A549 (cell line): ENCODE results near the gene HLA-DPA1. TPM values are rescaled to one million over a fixed set of nuclear protein-coding genes. Genes with fewer than 3 reads are reported as not detected.

Source experiments
- ATAC-seq, 2 experiments: fragments of 200-7000 bp in 1 of 2; fragments of >200 bp in 1 of 2; cut with Nextera tagmentation in 1 of 2; cut with Tn5 transposase in 1 of 2; 3 replicates each; pipeline versions ENCODE4 v1.8.0 to v1.9.1; 2018 to 2020; ENCODE audit warnings: mild to moderate bottlenecking in 1 of 2, moderate library complexity in 1 of 2
- CTCF ChIA-PET: fragments of 300-600 bp; sonication (Branson Sonifier 250); formaldehyde crosslinking; extraction: SDS; loops from one replicate; lab custom pipeline; 2021; ENCODE audit warnings: antibody characterized with exemption, inconsistent platforms; lab: Yijun Ruan, JAX
- POLR2A ChIA-PET: fragments of 350-600 bp; formaldehyde crosslinking; extraction: SDS; loops from one replicate; lab custom pipeline; 2021; ENCODE audit warnings: antibody characterized with exemption, inconsistent platforms; lab: Yijun Ruan, JAX
- DNase-seq, 2 experiments: peaks; one replicate each; pipeline versions ENCODE4 v3.0.0 to v3.0.0-alpha.2; 2011 to 2016; ENCODE audit warnings: low read depth in 1 of 2, low spot score in 1 of 2
- FAIRE-seq: peaks from 2 replicates; lab custom pipeline; 2011; peaks lifted over from hg19 to GRCh38; lab: Jason Lieb, UNC
- H3K27ac ChIP-seq, 2 experiments: fragments of >200 bp; sonication (Bioruptor Twin); formaldehyde crosslinking; 3 replicates each; pipeline ENCODE4 v1.5.1; 2016 to 2017
- H3K4me1 ChIP-seq: fragments of >200 bp; sonication (Bioruptor Twin); formaldehyde crosslinking; 3 replicates; pipeline ENCODE4 v1.6.1; 2016
- H3K4me2 ChIP-seq: fragments of >200 bp; sonication (Bioruptor Twin); formaldehyde crosslinking; 3 replicates; pipeline ENCODE4 v1.6.1; 2016
- H3K4me3 ChIP-seq: fragments of >200 bp; sonication (Bioruptor Twin); formaldehyde crosslinking; 3 replicates; pipeline ENCODE4 v1.5.1; 2016
- H3K9me3 ChIP-seq: fragments of >200 bp; sonication (Bioruptor Twin); formaldehyde crosslinking; 3 replicates; pipeline ENCODE4 v1.6.1; 2016
- ATOH8 ChIP-seq: fragments of 250-450 bp; sonication (Bioruptor Pico); IDR thresholded peaks from 2 replicates; pipeline ENCODE4 v1.5.0; 2020; ENCODE audit warnings: low read depth, mild to moderate bottlenecking, moderate library complexity
- ELK1 ChIP-seq: fragments of 150-350 bp; IDR thresholded peaks from 2 replicates; pipeline ENCODE4 v1.6.1; 2014; ENCODE audit warnings: low read depth, mild to moderate bottlenecking, low read length
- ESRRA ChIP-seq: fragments of 150-350 bp; IDR thresholded peaks from 2 replicates; pipeline ENCODE4 v1.6.1; 2014; ENCODE audit warnings: mild to moderate bottlenecking, low read length, borderline replicate concordance
- HMGXB4 ChIP-seq: fragments of 250-450 bp; sonication (Bioruptor Pico); IDR thresholded peaks from 2 replicates; pipeline ENCODE4 v1.5.0; 2021; ENCODE audit warnings: mild to moderate bottlenecking, moderate library complexity, borderline replicate concordance
- HOXB13 ChIP-seq: fragments of 250-450 bp; sonication (Bioruptor Pico); IDR thresholded peaks from 2 replicates; pipeline ENCODE4 v1.5.0; 2020; ENCODE audit warnings: low read depth, mild to moderate bottlenecking, moderate library complexity
- NPAS2 ChIP-seq: fragments of 250-450 bp; sonication (Bioruptor Pico); IDR thresholded peaks from 2 replicates; pipeline ENCODE4 v1.8.0; 2022; ENCODE audit warnings: mild to moderate bottlenecking, moderate library complexity, borderline replicate concordance
- RAD21 ChIP-seq, 2 experiments: fragments of >200 bp in 1 of 2; sonication (Bioruptor Twin) in 1 of 2; formaldehyde crosslinking in 1 of 2; IDR thresholded peaks in 1 of 2; conservative IDR thresholded peaks in 1 of 2; 2 replicates in 1 of 2; 3 replicates in 1 of 2; pipeline ENCODE4 v1.6.1; 2012 to 2018; ENCODE audit warnings: inconsistent platforms in 1 of 2
- SMC3 ChIP-seq: fragments of >200 bp; sonication (Bioruptor Twin); formaldehyde crosslinking; IDR thresholded peaks from 3 replicates; pipeline ENCODE4 v1.6.1; 2018; ENCODE audit warnings: inconsistent platforms
- TFCP2L1 ChIP-seq: fragments of 250-450 bp; sonication (Bioruptor Pico); IDR thresholded peaks from 2 replicates; pipeline ENCODE4 v1.5.0; 2021; ENCODE audit warnings: mild to moderate bottlenecking
- ZC3H11A ChIP-seq: fragments of 450-650 bp; IDR thresholded peaks from 2 replicates; pipeline ENCODE4 v1.6.1; 2014; ENCODE audit warnings: antibody characterized with exemption, mild to moderate bottlenecking
- ZNF302 ChIP-seq: fragments of 250-450 bp; sonication (Bioruptor Pico); IDR thresholded peaks from 2 replicates; pipeline ENCODE4 v1.9.0; 2021; ENCODE audit warnings: inconsistent platforms, mild to moderate bottlenecking, moderate library complexity
- WGBS: methylation state at CpG from one replicate; pipeline ENCODE4 v1.1.6; 2017; ENCODE audit errors: missing lambda C conversion rate; 5-methylcytosine and 5-hydroxymethylcytosine counted together
- polyA plus RNA-seq, 4 experiments: library from polyadenylated mRNA; depleted of rRNA in 3 of 4; stranded (reverse); fragments of >200 nt; fragmentation: RNase III in 1 of 4; extraction: RNeasy Plus Mini Kit Qiagen cat#74134 plus additional on column Dnase treatment in 1 of 4; gene quantifications; 2 replicates in 3 of 4; 3 replicates in 1 of 4; pipeline ENCODE4 v1.2.3, GENCODE V29; 2011 to 2017
- TF ChIP-seq, protein P1 (sequence below): fragments of 200-600 bp; sonication (generic); IDR thresholded peaks from 2 replicates; pipeline ENCODE4 v1.6.1; 2016; ENCODE audit warnings: antibody characterized with exemption, mild to moderate bottlenecking, moderate library complexity
- TF ChIP-seq, protein P2 (sequence below): IDR thresholded peaks from 2 replicates; pipeline ENCODE4 v1.6.1; 2012
- TF ChIP-seq, protein P3 (sequence below): fragments of >200 bp; sonication (Bioruptor Twin); formaldehyde crosslinking; IDR thresholded peaks from 3 replicates; pipeline ENCODE4 v1.5.1; 2016
- TF ChIP-seq, protein P4 (sequence below): fragments of >200 bp; sonication (Bioruptor Twin); formaldehyde crosslinking; IDR thresholded peaks from 3 replicates; pipeline ENCODE4 v1.6.1; 2016

The HLA-DPA1 gene
- polyA plus RNA-seq, 2 of the 4 experiments (the other 2 are of a cell fraction): 0.09 TPM; not detected in 1

GRCh38 chr6:33079580-33079979 lies 6.1 kb upstream of the HLA-DPA1 start (continued):
- TF ChIP-seq, protein P1, sequence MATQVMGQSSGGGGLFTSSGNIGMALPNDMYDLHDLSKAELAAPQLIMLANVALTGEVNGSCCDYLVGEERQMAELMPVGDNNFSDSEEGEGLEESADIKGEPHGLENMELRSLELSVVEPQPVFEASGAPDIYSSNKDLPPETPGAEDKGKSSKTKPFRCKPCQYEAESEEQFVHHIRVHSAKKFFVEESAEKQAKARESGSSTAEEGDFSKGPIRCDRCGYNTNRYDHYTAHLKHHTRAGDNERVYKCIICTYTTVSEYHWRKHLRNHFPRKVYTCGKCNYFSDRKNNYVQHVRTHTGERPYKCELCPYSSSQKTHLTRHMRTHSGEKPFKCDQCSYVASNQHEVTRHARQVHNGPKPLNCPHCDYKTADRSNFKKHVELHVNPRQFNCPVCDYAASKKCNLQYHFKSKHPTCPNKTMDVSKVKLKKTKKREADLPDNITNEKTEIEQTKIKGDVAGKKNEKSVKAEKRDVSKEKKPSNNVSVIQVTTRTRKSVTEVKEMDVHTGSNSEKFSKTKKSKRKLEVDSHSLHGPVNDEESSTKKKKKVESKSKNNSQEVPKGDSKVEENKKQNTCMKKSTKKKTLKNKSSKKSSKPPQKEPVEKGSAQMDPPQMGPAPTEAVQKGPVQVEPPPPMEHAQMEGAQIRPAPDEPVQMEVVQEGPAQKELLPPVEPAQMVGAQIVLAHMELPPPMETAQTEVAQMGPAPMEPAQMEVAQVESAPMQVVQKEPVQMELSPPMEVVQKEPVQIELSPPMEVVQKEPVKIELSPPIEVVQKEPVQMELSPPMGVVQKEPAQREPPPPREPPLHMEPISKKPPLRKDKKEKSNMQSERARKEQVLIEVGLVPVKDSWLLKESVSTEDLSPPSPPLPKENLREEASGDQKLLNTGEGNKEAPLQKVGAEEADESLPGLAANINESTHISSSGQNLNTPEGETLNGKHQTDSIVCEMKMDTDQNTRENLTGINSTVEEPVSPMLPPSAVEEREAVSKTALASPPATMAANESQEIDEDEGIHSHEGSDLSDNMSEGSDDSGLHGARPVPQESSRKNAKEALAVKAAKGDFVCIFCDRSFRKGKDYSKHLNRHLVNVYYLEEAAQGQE: no peak

DNA sequence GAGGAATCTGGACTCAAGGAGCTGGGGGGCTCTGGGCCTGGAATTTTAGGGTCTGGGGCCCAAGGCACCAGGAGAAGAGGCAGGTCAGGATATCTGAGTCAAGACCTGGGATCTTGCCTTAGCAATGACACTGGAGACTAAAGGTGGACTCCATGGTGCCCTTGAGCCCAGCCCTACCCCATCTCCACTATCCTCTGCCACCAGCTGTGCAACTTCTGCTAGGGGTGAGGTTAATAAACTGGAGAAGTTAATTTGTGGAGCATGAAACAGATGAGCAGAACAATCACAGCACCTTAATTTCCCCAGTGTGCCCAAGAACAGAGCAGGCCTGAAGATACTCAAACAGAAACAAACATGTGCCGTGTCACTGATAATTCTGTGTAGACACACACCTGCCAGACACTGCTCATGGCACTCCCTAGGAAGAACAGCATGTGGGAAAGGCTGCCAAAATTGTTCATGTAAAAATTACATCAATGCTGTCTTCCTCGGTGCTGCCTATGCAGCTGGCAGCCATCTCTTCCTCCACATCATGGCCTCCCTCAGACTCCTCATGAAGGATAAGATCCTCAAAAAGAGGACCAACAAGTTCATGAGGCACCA lies 5.6 kb upstream of the HLA-DPA1 start:
- Histone ChIP-seq H3K4me2 (no peak overlapping the region), H3K4me3 (no peak overlapping the region), H3K27ac (no peak overlapping the region), H3K4me1 (no peaks in the 10 kb centered on the region), H3K9me3 (no peaks in the 10 kb centered on the region)
- ChIA-PET POLR2A (no interaction called here), CTCF (interaction anchor here (1.2 kb wide), 1 partner anchor 267 kb away, joined by 3 read pairs; no protein-coding TSS in a partner anchor)
- ATAC-seq: no peak
- no peak for FAIRE-seq
- no peak for DNase-seq
- WGBS: 57% methylated on average over 2 of the region's 2 CpGs
- TF ChIP-seq, protein P2, sequence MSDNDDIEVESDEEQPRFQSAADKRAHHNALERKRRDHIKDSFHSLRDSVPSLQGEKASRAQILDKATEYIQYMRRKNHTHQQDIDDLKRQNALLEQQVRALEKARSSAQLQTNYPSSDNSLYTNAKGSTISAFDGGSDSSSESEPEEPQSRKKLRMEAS: no peak
- TF ChIP-seq HOXB13 (CRISPR knock-in tag): no peak
- no peak for TF ChIP-seq ATOH8 (CRISPR knock-in tag)
- TF ChIP-seq NPAS2 (CRISPR knock-in tag): no peak
- no peak for TF ChIP-seq ZNF302 (CRISPR knock-in tag)
- TF ChIP-seq, protein P3, sequence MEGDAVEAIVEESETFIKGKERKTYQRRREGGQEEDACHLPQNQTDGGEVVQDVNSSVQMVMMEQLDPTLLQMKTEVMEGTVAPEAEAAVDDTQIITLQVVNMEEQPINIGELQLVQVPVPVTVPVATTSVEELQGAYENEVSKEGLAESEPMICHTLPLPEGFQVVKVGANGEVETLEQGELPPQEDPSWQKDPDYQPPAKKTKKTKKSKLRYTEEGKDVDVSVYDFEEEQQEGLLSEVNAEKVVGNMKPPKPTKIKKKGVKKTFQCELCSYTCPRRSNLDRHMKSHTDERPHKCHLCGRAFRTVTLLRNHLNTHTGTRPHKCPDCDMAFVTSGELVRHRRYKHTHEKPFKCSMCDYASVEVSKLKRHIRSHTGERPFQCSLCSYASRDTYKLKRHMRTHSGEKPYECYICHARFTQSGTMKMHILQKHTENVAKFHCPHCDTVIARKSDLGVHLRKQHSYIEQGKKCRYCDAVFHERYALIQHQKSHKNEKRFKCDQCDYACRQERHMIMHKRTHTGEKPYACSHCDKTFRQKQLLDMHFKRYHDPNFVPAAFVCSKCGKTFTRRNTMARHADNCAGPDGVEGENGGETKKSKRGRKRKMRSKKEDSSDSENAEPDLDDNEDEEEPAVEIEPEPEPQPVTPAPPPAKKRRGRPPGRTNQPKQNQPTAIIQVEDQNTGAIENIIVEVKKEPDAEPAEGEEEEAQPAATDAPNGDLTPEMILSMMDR: no peak
- no peak for TF ChIP-seq SMC3
- no peak for TF ChIP-seq ZC3H11A
- no peak for TF ChIP-seq ELK1
- no peak for TF ChIP-seq HMGXB4 (CRISPR knock-in tag)
- TF ChIP-seq ESRRA: no peak
- TF ChIP-seq, protein P4, sequence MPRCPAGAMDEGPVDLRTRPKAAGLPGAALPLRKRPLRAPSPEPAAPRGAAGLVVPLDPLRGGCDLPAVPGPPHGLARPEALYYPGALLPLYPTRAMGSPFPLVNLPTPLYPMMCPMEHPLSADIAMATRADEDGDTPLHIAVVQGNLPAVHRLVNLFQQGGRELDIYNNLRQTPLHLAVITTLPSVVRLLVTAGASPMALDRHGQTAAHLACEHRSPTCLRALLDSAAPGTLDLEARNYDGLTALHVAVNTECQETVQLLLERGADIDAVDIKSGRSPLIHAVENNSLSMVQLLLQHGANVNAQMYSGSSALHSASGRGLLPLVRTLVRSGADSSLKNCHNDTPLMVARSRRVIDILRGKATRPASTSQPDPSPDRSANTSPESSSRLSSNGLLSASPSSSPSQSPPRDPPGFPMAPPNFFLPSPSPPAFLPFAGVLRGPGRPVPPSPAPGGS: no peak
- no peak for TF ChIP-seq RAD21 (conservative IDR thresholded peaks at IDR 0.05 in 1 of 2, IDR thresholded peaks at IDR 0.05 in 1 of 2)
- TF ChIP-seq TFCP2L1 (CRISPR knock-in tag): no peak
